Spleen (tissue), 7 donors: ENCODE measurements around the gene ITGB4.

ENCODE experiments used
- CTCF ChIP-seq, 11 experiments: fragments of 200-600 bp in 7 of 11; fragments of 450-650 bp in 4 of 11; sonication (generic) in 4 of 11; IDR thresholded peaks in 8 of 11; conservative IDR thresholded peaks in 3 of 11; 1 replicate in 7 of 11; 2 replicates in 4 of 11; pipeline versions ENCODE4 v1.4.0 to v1.8.0; 2016 to 2021; ENCODE audit warnings: antibody characterized with exemption in 11 of 11, inconsistent platforms in 4 of 11, mild to moderate bottlenecking in 1 of 11
- POLR2A ChIP-seq, 3 donors: fragments of 450-650 bp; IDR thresholded peaks; one replicate each; pipeline ENCODE4 v1.5.1; 2017; ENCODE audit warnings: antibody characterized with exemption in 3 of 3, mild to moderate bottlenecking in 1 of 3
- donor health status: DM: no; HTN: no; CAD: no; lungs with moderate emphysema.
- donor health status: DM: no; HTN: no; CAD: no.
- donor health status: DM: no; HTN: no; CAD: no.

DNA sequence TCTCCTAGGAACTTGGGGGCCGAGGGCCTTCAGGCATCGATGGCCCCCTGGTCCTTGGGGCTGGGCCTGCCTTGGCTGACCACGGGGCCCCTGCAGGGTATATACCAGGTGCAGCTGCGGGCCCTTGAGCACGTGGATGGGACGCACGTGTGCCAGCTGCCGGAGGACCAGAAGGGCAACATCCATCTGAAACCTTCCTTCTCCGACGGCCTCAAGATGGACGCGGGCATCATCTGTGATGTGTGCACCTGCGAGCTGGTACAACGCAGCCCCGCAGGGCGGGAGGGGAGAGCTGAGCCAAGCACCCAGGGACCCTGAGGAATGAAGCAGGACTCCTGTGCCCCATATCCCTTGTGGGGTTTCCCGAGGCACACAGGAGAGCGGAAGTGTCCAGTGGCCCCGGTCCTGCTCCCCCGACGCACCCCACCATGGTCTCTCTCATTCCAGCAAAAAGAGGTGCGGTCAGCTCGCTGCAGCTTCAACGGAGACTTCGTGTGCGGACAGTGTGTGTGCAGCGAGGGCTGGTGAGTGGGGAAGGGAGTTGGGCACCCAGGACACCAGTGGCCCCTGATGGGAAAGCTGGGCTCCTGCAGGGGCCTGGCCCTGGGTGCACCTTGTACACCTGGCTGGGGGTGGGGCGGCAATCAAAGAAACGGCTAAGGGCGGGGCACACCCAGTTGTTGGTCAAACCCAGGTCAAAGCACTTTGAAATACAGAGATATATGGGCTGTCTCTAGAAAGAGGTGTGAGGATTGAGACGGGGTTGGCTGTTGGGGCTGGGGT, 10.6 kb downstream of the ITGB4 start:
- no peak for TF ChIP-seq CTCF (IDR thresholded peaks at IDR 0.05 in 8 of 11, conservative IDR thresholded peaks at IDR 0.05 in 3 of 11)
- no peak for TF ChIP-seq POLR2A (IDR thresholded peaks at IDR 0.05)
